Measurements from ENCODE around the gene SPACDR.

GRCh38 chr7:100472121-100472851, 8.2 kb upstream of the SPACDR start:
- TF ChIP-seq POLR2A (IDR thresholded peaks at IDR 0.05) (no peak), CTCF (IDR thresholded peaks at IDR 0.05) (no peak)
